Renal pelvis (tissue), 12 donors: Measurements from ENCODE around the gene ACTR3C. TPM values are rescaled to one million over a fixed set of nuclear protein-coding genes. Genes with fewer than 3 reads are reported as not detected.
A peak's percentile ranks its signal among the peaks of the same experiment; 100 is the strongest.

Experiments
- DNase-seq: peaks from one replicate; pipeline ENCODE4 v3.0.0-alpha.2; 2013
- long read RNA-seq, 16 experiments: transcript quantifications; one replicate each; lab custom pipeline, GENCODE V29; 2026
- polyA plus RNA-seq, 3 donors: library from polyadenylated mRNA; unstranded; fragments of 120-200 nt; gene quantifications; one replicate each; pipeline ENCODE4 v1.2.1, GENCODE V29; 2013; ENCODE audit not compliant: insufficient read length in 3 of 3

Gene ACTR3C
- 10 to 100 TPM in 1 of 3 donors, 1 to 10 TPM in 2; 8.7 to 10.7 (median 9.1) TPM for polyA plus RNA-seq
- long read RNA-seq, donor 1, full-length matches to known transcripts: 1 of 61 reads
- long read RNA-seq, donor 1, partial matches to known transcripts: 60 of 61 reads
- long read RNA-seq, donor 1, other reads (novel, unspliced or antisense): 0 of 61 reads
- long read RNA-seq, donor 2, full-length matches to known transcripts: 1 of 1 reads
- long read RNA-seq, donor 2, partial matches to known transcripts: 0 of 1 reads
- long read RNA-seq, donor 2, other reads (novel, unspliced or antisense): 0 of 1 reads
- long read RNA-seq, donor 3, partial matches to known transcripts: 44 of 64 reads
- long read RNA-seq, donor 3, other reads (novel, unspliced or antisense): 20 of 64 reads
- long read RNA-seq, donor 4, full-length matches to known transcripts: 2 of 2 reads
- long read RNA-seq, donor 4, partial matches to known transcripts: 0 of 2 reads
- long read RNA-seq, donor 4, other reads (novel, unspliced or antisense): 0 of 2 reads
- long read RNA-seq, donor 5, full-length matches to known transcripts: 1 of 1 reads
- long read RNA-seq, donor 5, partial matches to known transcripts: 0 of 1 reads
- long read RNA-seq, donor 5, other reads (novel, unspliced or antisense): 0 of 1 reads
- long read RNA-seq, donor 6, full-length matches to known transcripts: 1 of 1 reads
- long read RNA-seq, donor 6, partial matches to known transcripts: 0 of 1 reads
- long read RNA-seq, donor 6, other reads (novel, unspliced or antisense): 0 of 1 reads
- long read RNA-seq, donor 7, full-length matches to known transcripts: 1 of 1 reads
- long read RNA-seq, donor 7, partial matches to known transcripts: 0 of 1 reads
- long read RNA-seq, donor 7, other reads (novel, unspliced or antisense): 0 of 1 reads
- long read RNA-seq, donor 8: 0 reads
- long read RNA-seq, donor 9: 0 reads
- long read RNA-seq, donor 10: 0 reads
- long read RNA-seq, donor 11, full-length matches to known transcripts: 1 of 1 reads
- long read RNA-seq, donor 11, partial matches to known transcripts: 0 of 1 reads
- long read RNA-seq, donor 11, other reads (novel, unspliced or antisense): 0 of 1 reads
- long read RNA-seq, donor 12, full-length matches to known transcripts: 5 of 111 reads
- long read RNA-seq, donor 12, partial matches to known transcripts: 56 of 111 reads
- long read RNA-seq, donor 12, other reads (novel, unspliced or antisense): 50 of 111 reads
- long read RNA-seq, donor 13, full-length matches to known transcripts: 1 of 13 reads
- long read RNA-seq, donor 13, partial matches to known transcripts: 0 of 13 reads
- long read RNA-seq, donor 13, other reads (novel, unspliced or antisense): 12 of 13 reads
- long read RNA-seq, donor 14, full-length matches to known transcripts: 5 of 46 reads
- long read RNA-seq, donor 14, partial matches to known transcripts: 5 of 46 reads
- long read RNA-seq, donor 14, other reads (novel, unspliced or antisense): 36 of 46 reads
- long read RNA-seq, donor 15, full-length matches to known transcripts: 2 of 2 reads
- long read RNA-seq, donor 15, partial matches to known transcripts: 0 of 2 reads
- long read RNA-seq, donor 15, other reads (novel, unspliced or antisense): 0 of 2 reads
- long read RNA-seq, donor 16, partial matches to known transcripts: 0 of 20 reads
- long read RNA-seq, donor 16, other reads (novel, unspliced or antisense): 20 of 20 reads

DNA sequence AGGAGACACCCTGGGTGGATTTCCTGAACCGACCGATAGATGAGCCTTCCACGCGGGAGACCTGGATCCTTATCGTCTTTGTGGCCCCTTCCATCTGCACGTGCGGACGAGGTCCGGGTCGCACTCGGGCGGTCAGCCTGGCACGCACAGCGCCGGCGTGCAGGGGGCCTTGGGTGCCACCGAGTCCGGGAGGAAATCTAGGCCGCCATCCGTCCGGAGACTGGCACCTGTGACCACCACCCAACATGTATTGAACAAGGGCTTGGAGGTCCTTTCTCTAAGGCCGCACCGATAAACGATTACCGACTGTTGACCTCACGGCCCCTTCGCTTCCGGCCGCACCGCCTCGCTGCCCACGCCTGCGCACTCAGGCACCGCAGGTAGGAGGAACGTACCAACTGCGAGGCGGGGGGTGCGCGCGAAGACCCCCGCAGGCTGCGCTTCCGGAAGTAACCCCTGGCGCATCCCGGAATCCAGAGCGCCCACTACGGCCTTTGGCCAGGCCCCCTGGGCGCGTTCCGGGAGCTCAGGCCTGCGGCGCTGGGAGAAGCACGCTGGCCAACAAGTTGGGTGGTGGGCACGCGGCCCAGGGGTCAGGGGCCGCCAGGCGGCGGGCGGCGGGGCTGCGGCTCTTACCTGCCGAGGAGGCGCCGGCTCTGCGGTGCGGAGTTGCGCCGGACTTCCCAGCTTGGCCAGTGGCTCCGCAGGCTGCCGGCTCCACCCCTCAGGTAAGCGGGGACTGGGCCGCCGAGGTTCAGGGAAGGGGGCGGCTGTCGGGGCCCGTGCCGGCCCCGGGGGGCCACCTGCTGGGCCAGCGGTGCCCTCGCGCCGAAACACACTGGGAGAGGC, at the start of gene ACTR3C, which contains the start of gene LRRC61:
Gene ACTR3C (minus strand): TSS at position 713 of the 849 bp plus-strand sequence. CDS start 28,249 bp downstream, outside the sequence.
Gene LRRC61 (plus strand): TSS at position 523 of the 849 bp plus-strand sequence. CDS start 13,507 bp downstream, outside the sequence.
- DNase-seq: peak; percentile 81

DNA sequence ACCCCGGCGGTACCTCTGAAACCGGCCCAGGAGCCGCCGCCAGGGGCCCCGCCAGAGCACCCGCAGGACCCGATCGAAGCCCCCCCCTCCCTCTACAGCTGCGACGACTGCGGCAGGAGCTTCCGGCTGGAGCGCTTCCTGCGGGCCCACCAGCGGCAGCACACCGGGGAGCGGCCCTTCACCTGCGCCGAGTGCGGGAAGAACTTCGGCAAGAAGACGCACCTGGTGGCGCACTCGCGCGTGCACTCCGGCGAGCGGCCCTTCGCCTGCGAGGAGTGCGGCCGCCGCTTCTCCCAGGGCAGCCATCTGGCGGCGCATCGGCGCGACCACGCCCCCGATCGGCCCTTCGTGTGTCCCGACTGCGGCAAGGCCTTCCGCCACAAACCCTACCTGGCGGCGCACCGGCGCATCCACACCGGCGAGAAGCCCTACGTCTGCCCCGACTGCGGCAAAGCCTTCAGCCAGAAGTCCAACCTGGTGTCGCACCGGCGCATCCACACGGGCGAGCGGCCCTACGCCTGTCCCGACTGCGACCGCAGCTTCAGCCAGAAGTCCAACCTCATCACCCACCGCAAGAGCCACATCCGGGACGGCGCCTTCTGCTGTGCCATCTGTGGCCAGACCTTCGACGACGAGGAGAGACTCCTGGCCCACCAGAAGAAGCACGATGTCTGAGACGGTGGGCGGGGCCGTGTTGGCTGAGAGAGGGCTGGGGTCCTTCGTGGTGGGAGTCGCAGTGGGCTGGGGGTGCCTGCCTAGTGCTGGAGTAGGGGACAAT, 49.1 kb upstream of the ACTR3C start:
- no peak for DNase-seq

DNA sequence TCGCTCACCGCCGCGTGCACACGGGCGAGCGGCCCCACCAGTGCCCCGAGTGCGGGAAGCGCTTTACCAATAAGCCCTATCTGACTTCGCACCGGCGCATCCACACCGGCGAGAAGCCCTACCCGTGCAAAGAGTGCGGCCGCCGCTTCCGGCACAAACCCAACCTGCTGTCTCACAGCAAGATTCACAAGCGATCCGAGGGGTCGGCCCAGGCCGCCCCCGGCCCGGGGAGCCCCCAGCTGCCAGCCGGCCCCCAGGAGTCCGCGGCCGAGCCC, 48.6 kb upstream of the ACTR3C start:
- no peak for DNase-seq

DNA sequence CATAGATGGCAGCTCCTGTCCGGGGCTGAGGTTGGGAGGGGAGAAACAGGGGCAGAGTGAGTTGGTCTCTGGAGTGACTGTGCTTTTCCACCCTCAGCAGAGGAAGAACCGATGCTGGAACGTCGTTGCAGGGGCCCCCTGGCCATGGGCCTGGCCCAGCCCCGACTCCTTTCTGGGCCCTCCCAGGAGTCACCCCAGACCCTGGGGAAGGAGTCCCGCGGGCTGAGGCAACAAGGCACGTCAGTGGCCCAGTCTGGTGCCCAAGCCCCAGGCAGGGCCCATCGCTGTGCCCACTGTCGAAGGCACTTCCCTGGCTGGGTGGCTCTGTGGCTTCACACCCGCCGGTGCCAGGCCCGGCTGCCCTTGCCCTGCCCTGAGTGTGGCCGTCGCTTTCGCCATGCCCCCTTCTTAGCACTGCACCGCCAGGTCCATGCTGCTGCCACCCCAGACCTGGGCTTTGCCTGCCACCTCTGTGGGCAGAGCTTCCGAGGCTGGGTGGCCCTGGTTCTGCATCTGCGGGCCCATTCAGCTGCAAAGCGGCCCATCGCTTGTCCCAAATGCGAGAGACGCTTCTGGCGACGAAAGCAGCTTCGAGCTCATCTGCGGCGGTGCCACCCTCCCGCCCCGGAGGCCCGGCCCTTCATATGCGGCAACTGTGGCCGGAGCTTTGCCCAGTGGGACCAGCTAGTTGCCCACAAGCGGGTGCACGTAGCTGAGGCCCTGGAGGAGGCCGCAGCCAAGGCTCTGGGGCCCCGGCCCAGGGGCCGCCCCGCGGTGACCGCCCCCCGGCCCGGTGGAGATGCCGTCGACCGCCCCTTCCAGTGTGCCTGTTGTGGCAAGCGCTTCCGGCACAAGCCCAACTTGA, 48.0 kb upstream of the ACTR3C start:
- DNase-seq: no peak

DNA sequence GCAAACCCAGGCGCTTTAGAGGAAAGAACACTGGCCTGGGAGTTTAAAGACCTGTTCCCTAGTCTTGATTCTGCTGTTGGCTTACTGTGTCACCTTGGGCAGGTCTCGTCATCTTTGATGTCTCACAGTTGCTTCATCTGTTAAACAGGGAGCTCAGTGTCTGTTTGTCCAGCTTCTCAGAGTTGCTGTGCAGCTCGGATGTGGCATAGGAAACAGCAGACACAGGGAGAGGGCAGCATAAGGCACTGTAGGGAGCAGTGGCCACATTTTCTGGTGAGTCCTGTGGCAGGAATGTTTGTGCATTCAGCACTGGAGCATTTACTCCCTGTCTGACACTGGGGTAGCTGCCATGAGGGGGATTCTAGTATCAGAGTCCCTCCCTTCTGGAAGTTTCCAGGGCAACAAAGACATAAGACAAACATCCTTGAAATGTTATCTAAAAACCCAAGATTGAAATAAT, 47.3 kb upstream of the ACTR3C start:
- no peak for DNase-seq

DNA sequence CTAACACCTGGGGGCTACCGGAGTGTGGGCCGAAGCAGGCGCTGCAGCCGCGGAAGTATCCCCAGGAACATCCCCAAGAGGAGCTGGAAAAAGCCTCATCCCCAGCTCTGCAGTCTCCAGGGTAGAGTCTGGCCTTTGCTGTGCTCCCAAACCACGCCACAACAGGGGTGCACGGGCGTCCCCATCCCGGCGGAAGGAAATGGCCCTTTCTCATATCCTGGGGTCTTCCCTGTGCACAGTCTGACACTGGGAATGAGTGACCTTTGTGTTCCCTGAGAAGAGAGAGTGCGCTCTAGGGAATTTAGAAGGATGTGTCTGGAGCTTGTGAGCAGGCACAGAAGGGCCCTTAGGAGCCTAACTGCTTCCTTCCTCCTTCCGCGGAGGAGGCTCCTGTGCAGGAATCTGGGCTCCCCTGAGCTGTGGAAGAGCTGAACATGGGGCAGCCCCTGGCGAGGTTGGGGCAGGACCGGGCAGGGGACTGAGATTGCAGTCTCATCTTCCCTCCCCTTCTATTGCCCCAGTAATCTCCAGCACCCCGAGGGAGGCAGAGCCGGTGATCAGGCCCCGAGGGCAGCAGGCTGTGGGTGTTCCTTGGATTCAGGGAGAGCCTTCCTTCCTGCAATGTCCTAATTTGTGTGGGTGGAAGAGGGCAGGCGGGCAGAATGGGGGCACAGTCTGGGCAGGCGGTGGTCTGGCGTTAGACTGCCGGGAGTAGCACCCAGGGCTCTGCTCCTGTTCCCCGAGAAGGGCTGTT, 46.6 kb upstream of the ACTR3C start:
- no peak for DNase-seq

DNA sequence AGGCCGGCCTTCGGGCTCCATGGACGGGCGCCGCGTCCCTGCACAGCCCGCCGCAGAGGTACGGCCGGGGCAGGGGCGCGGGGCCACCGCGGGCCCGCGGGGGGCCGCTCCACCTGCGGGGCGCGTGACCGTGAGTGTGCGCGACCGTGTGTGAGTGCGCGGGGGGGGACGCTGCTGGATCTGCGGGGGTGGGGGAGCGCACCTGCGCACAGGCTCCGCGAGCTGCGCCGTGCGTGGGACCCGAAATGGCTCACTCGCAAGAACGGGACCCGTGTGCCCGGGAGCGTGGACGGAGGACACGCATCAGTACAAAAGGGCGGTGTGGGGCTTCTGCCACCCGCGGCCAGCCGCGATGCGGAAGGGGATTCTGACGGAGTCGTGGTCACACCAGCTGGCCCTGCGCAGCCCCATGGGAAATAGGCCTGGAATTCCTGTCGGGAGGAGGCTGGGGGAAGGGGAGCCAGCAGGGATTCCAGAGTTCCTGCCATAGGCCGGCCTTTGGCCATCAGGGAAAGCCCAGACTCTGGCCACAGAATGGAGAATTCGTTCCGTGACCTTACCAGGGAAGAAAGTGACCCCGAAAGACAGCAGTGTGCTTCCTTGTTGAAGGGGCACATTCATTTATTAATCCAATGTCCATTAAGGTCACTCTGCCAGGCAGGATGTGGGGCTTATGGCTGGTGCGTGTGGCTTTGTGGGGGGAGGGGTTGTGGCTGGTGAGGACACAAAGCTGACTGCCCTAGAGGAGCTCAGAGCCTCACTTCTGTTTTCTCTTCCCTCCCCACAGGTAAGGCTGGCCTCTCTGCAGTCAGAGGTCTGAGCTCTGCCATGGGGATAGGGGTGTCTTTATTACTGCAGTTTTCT, 45.8 kb upstream of the ACTR3C start:
- DNase-seq: no peak

DNA sequence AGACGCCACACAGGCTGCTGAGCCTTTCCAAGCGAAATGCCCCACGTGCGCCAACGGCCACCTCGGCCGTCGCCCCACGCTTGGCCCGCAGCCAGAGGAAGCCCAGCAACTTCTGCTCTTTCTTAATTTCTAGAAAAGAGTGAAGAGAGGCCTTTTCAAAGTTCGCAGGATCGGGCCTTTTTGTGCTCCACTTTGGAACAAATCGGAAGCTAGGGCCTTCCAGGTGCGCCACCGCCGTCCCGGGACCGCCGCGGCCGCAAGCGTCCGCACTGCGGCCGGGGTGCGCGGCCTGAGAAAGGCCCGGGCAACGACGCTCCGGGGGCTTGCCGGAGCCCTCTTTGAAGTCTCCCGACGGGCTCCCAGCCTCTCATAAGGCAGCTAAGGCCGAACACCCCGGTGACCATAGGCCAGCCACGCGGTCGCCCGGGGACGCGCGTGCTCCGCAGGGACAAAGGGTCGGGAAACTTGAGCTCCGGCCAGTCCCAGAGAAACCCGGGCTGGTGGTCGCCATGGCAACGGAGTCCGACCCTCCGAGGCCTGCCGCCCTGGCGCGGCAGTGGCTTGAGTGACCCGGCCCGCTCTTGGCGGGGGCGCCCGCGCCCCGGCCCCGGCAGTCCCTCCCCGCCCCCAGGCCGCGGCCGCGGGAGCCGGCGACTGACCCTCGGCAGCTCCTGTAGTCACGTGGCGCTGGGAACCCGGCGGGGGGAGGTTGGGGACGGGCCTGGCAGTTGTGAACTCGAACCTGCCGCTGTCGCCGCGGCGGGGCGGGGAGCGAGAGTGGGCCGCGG, 44.9 kb upstream of the ACTR3C start, which contains the start of gene REPIN1:
Gene REPIN1 (plus strand): TSS at position 727 of the 788 bp plus-strand sequence. CDS start 890 bp downstream, outside the sequence.
- DNase-seq: peak; percentile 91

DNA sequence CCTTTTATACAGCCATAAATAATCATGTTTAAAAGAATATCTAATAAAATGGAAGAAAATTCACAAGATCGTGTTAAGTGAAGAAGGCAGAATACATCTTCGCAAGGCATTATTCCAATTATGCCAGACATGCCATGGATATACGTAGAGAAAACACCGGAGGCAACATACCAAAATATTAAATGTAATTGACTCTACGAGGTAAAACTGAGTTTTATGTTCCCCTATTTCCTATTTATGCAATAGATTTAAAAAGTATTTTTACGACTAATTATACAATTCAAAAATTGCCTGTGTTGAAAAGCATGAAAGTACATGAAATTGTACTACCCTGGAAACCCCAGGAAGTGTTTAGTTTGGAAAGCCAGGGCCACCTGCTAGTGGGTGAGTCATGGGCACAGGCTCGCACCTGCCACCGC, 44.3 kb upstream of the ACTR3C start:
- DNase-seq: no peak

DNA sequence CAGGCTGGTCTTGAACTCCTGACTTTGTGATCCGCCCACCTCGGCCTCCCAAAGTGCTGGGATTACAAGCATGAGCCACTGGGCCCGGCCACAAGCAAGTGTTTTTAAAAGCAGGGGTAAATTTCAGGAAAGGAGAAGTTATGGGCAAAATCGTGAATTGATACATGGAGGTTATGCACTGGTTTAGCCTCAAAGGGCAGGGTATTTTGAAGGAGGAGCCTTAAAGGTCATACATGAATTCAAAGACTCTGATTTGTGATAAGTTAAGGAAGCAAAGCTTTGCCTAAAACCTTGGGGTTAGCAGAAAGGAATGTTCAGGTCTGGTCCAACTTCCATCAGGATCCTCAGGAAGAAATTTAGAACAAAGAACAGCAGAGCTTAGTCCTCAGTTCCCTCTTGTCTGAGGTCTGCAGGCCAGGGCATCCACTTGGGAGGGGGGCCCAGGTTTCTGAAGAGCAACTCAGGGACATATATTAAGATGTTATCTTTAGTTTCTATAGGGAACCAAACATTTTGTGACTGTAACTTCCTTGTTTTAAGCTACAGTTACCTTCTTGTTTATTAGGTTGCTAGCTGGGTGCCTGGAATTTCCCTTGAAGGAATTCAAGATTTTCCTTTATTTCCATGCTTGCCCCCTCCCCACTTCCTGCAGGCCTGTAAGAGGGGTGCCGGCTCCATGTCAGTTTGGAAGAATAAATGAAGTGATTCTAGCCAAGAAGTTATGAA, 42.5 kb upstream of the ACTR3C start:
- no peak for DNase-seq

DNA sequence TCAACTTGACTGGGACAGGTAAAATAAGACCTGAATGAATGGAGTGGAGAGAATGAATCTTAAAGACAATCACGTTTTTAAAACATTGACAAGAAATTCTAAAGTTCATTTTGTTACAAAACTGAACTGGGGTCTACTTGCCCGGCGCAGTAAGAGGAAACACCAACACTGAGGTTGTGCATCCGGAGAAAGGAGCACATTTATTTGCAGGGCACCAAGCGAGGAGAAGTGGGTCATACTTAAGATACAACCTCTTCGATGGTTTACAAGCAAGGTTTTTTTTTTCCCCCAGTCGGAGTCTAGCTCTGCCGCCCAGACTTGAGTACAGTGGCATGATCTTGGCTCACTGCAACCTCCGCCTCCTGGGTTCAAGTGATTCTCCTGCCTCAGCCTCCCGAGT, 41.8 kb upstream of the ACTR3C start:
- no peak for DNase-seq

DNA sequence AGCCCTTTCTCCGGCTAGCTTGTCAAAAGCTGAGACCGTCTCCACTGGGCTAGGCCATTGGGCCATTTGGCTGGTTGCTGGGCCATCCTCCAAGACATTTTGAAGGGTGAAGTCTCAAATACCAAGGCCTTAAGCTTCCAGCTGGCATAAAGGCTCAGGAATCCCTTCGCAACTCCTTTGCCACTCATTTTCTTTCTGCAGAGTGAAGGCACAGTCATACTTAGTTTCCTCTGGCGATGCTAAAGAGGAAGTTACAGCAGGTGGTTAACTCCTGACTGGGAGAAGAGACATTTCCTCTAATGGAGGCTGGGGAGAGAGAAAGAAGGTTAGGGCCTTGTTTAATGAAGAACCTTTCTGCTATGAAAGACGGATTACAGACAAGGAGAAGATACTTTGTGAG, 40.5 kb upstream of the ACTR3C start:
- no peak for DNase-seq

DNA sequence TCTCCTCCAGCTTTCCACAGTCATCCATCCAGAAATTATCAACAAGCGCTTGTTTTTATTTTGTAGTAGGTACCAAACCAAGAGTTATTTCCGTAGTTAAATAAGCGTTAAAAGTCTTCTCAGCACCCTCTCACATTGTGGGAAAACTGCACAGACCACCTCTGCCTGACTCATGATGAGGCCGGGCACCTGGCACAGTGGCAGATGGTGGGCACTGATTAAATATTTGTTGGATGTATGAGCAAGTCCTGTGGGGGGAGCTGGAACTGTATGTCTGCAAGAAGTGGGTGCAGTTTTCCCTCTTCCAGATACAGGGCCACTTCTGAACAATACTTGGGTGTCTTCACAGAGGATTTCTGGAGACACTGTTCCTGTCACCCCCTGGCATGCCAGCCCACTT, 40.0 kb upstream of the ACTR3C start:
- no peak for DNase-seq

DNA sequence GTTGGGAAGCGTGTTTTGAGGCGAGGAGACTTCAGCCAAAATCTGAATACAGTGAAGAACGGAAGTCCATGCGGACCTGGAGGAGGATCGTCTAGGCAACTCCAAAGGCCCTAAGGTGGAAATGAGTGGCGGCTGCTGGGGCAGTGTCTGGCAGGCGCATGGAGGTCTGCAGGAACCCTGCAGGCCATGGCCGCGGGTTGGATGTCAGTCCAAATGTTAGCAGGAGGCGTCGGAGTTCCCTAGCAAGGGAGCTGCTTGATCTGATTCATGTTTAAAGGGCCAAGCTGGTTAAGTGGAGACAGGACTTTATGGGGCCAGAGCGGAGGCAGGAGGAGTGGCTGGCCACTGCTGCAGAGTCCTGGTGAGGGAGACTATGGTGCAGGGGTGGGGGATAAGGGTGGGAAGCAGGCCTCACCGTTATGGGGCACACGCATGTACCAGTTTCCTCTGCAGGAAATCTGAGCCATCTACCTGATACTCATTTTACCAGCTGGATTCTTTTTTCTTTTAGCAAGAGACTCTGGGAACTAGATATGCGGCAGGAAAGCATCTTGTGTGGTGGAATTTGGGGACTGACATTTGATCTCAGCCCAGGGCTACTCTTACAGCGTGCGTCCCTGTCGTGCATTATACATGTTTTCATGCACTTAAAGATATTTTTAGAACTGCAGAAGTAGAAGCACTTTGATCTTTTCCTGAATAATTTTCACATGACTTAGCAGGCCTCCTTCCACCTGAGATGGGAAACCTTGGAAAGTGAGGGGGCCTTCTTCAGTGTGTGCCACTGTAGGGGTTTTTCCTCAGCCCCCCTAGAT, 38.7 kb upstream of the ACTR3C start:
- DNase-seq: no peak
